ENCODE data around the gene BOC. TPM values are rescaled to one million over a fixed set of nuclear protein-coding genes. Genes with fewer than 3 reads are reported as not detected.

The BOC gene
- total RNA-seq, 4 donors from 2014 or later = 103 to 169 (median 105) TPM

- Histone ChIP-seq H3K9me3 (no peaks in the 10 kb centered on the region), H3K36me3 (no peaks in the 10 kb centered on the region), H3K27ac (peak overlapping the region; percentile 63 to 74), H3K27me3 (no peaks in the 10 kb centered on the region), H3K4me3 (no peak overlapping the region), H3K4me1 (peaks cover 9 to 32% of the 10 kb centered on the region in 2 donors)
- intact Hi-C loops (cut with DNase I; ENCODE audit: low total_unique reads) = no loop called here
- no peak for DNase-seq
- TF ChIP-seq POLR2A (IDR thresholded peaks at IDR 0.05) = no peak
- TF ChIP-seq CTCF (IDR thresholded peaks at IDR 0.05) = no peak
Measured at GRCh38 chr3:113220721-113221120, 9.4 kb downstream of the BOC start.

- no peaks in the 10 kb centered on the region for H3K27me3 ChIP-seq
- no peak for DNase-seq
- peaks cover 9 to 35% of the 10 kb centered on the region in 2 donors for H3K4me1 ChIP-seq
- peak overlapping the region; percentile 63 to 74 for H3K27ac ChIP-seq
- TF ChIP-seq CTCF (IDR thresholded peaks at IDR 0.05) = no peak
- no peak overlapping the region for H3K4me3 ChIP-seq
- no peaks in the 10 kb centered on the region for H3K36me3 ChIP-seq
- H3K9me3 ChIP-seq = no peaks in the 10 kb centered on the region
- intact Hi-C loops (cut with DNase I; ENCODE audit: low total_unique reads) = no loop called here
Measured at GRCh38 chr3:113221721-113222257, 10.4 kb downstream of the BOC start.

GRCh38 chr3:113222451-113223086, 11.2 kb downstream of the BOC start:
- intact Hi-C loops (cut with DNase I; ENCODE audit: low total_unique reads) = no loop called here
- TF ChIP-seq POLR2A (IDR thresholded peaks at IDR 0.05) = no peak
- TF ChIP-seq CTCF (IDR thresholded peaks at IDR 0.05) = no peak
- Histone ChIP-seq H3K27ac (peak overlapping the region; percentile 63 to 74), H3K27me3 (no peaks in the 10 kb centered on the region), H3K4me3 (no peak overlapping the region), H3K36me3 (no peaks in the 10 kb centered on the region), H3K9me3 (no peaks in the 10 kb centered on the region), H3K4me1 (peaks cover 9 to 35% of the 10 kb centered on the region in 2 donors)
- no peak for DNase-seq

- H3K27ac ChIP-seq = peak overlapping the region; percentile 63 to 74
- H3K4me1 ChIP-seq = peaks cover 9 to 32% of the 10 kb centered on the region in 2 donors
- no peak overlapping the region for H3K4me3 ChIP-seq
- intact Hi-C loops (cut with DNase I; ENCODE audit: low total_unique reads) = no loop called here
- DNase-seq = no peak
- H3K36me3 ChIP-seq = no peaks in the 10 kb centered on the region
- H3K27me3 ChIP-seq = no peaks in the 10 kb centered on the region
- no peak for TF ChIP-seq POLR2A (IDR thresholded peaks at IDR 0.05)
- TF ChIP-seq CTCF (IDR thresholded peaks at IDR 0.05) = no peak
- H3K9me3 ChIP-seq = no peaks in the 10 kb centered on the region
Measured at GRCh38 chr3:113223475-113224281, 12.3 kb downstream of the BOC start.

GRCh38 chr3:113225286-113225685, 13.9 kb downstream of the BOC start:
- intact Hi-C loops (cut with DNase I; ENCODE audit: low total_unique reads) = no loop called here
- Histone ChIP-seq H3K9me3 (no peaks in the 10 kb centered on the region), H3K27ac (peak overlapping the region; percentile 0 to 5), H3K4me1 (peaks cover 9 to 23% of the 10 kb centered on the region in 2 donors), H3K27me3 (no peaks in the 10 kb centered on the region), H3K36me3 (no peaks in the 10 kb centered on the region), H3K4me3 (no peak overlapping the region)
- TF ChIP-seq POLR2A (IDR thresholded peaks at IDR 0.05) = no peak
- TF ChIP-seq CTCF (IDR thresholded peaks at IDR 0.05) = no peak
- no peak for DNase-seq
